ENCODE results near the gene CIT.

- no peak for TF ChIP-seq CTCF (IDR thresholded peaks at IDR 0.05)
- no peak for TF ChIP-seq POLR2A (IDR thresholded peaks at IDR 0.05)
Observed at GRCh38 chr12:119791453-119791852, 85.7 kb downstream of the CIT start.
